Measurements from ENCODE around the gene FOSB. TPM values are rescaled to one million over a fixed set of nuclear protein-coding genes. Genes with fewer than 3 reads are reported as not detected.
"Not testable (repeated sequence)": the region's sequence is repeated elsewhere in the genome, so short reads cannot be mapped to it uniquely, and the experiment has no call there.

Gene FOSB
- polyA plus RNA-seq, 1 donor from 2014 or later, result 2.1 TPM

GRCh38 chr19:45431008-45431407, 36.8 kb upstream of the FOSB start:
- not testable (repeated sequence) for H3K79me2 ChIP-seq (replicated peaks; ENCODE audit: insufficient read depth, low read length); H2AFZ ChIP-seq (ENCODE audit: low read depth, low read length); H3K9me2 ChIP-seq (ENCODE audit: insufficient read depth, low read length); H4K20me1 ChIP-seq (ENCODE audit: insufficient read depth); H3K36me3 ChIP-seq (ENCODE audit: insufficient read depth, low read length); H3K4me3 ChIP-seq (ENCODE audit: low read length); H3K9me3 ChIP-seq (ENCODE audit: low read length); H3F3A ChIP-seq (ENCODE audit: insufficient read depth, low read length, poor library complexity, severe bottlenecking); H3K4me2 ChIP-seq (ENCODE audit: low read length); H3K9ac ChIP-seq (ENCODE audit: low read length); H3K27ac ChIP-seq (ENCODE audit: low read length)
- H3K27me3 ChIP-seq (ENCODE audit: insufficient read depth, low read depth, low read length), result peaks cover 17% of the 10 kb centered on the region

GRCh38 chr19:45432543-45432942, 35.3 kb upstream of the FOSB start:
- H3K9me3 ChIP-seq (ENCODE audit: low read length); H3K79me2 ChIP-seq (replicated peaks; ENCODE audit: insufficient read depth, low read length); H3K9ac ChIP-seq (ENCODE audit: low read length); H3K4me2 ChIP-seq (ENCODE audit: low read length); H4K20me1 ChIP-seq (ENCODE audit: insufficient read depth); H3F3A ChIP-seq (ENCODE audit: insufficient read depth, low read length, poor library complexity, severe bottlenecking); H2AFZ ChIP-seq (ENCODE audit: low read depth, low read length); H3K36me3 ChIP-seq (ENCODE audit: insufficient read depth, low read length); H3K4me3 ChIP-seq (ENCODE audit: low read length); H3K9me2 ChIP-seq (ENCODE audit: insufficient read depth, low read length); H3K27ac ChIP-seq (ENCODE audit: low read length): not testable (repeated sequence)
- peaks cover 17% of the 10 kb centered on the region for H3K27me3 ChIP-seq (ENCODE audit: insufficient read depth, low read depth, low read length)

- Histone ChIP-seq H3F3A (ENCODE audit: insufficient read depth, low read length, poor library complexity, severe bottlenecking) (no peaks in the 10 kb centered on the region), H3K9ac (ENCODE audit: low read length) (no peak overlapping the region), H3K4me2 (ENCODE audit: low read length) (no peak overlapping the region), H3K4me3 (ENCODE audit: low read length) (no peak overlapping the region), H4K20me1 (ENCODE audit: insufficient read depth) (no peaks in the 10 kb centered on the region), H3K9me3 (ENCODE audit: low read length) (no peaks in the 10 kb centered on the region), H3K27ac (ENCODE audit: low read length) (no peak overlapping the region), H3K27me3 (ENCODE audit: insufficient read depth, low read depth, low read length) (no peaks in the 10 kb centered on the region), H3K79me2 (replicated peaks; ENCODE audit: insufficient read depth, low read length) (no peaks in the 10 kb centered on the region), H3K9me2 (ENCODE audit: insufficient read depth, low read length) (no peaks in the 10 kb centered on the region), H3K36me3 (ENCODE audit: insufficient read depth, low read length) (no peaks in the 10 kb centered on the region), H2AFZ (ENCODE audit: low read depth, low read length) (no peak overlapping the region)
- TF ChIP-seq TAF1 (IDR thresholded peaks at IDR 0.05; ENCODE audit: low read depth) (no peak), REST (IDR thresholded peaks at IDR 0.05; ENCODE audit: borderline replicate concordance) (no peak), MXI1 (conservative IDR thresholded peaks at IDR 0.05; ENCODE audit: poor library complexity, severe bottlenecking) (no peak), POLR2AphosphoS5 (IDR thresholded peaks at IDR 0.05) (no peak), SMC3 (conservative IDR thresholded peaks at IDR 0.05; ENCODE audit: poor library complexity) (no peak), RAD21 (conservative IDR thresholded peaks at IDR 0.05) (no peak), EP300 (conservative IDR thresholded peaks at IDR 0.05; ENCODE audit: poor library complexity, severe bottlenecking) (no peak), CTCF (IDR thresholded peaks at IDR 0.05; ENCODE audit: poor library complexity, severe bottlenecking) (no peak), EZH2 (IDR thresholded peaks at IDR 0.05; ENCODE audit: borderline replicate concordance, insufficient read depth, low read length, poor library complexity, severe bottlenecking) (no peak)
Observed at GRCh38 chr19:45437328-45437727, 30.5 kb upstream of the FOSB start.
